ENCODE data around the gene CDH15.

The CDH15 gene

GRCh38 chr16:89169778-89170177 is 1.8 kb upstream of the CDH15 start:
- peaks cover 39% of the 10 kb centered on the region for H3K27me3 ChIP-seq (replicated peaks; ENCODE audit: control insufficient read depth, insufficient read depth, low read length)
- H3K9ac ChIP-seq (ENCODE audit: low read length) = no peak overlapping the region
- H3K36me3 ChIP-seq (ENCODE audit: control insufficient read depth, insufficient read depth, low read length, severe bottlenecking) = no peaks in the 10 kb centered on the region
- no peaks in the 10 kb centered on the region for H3K9me3 ChIP-seq (ENCODE audit: control insufficient read depth, low read length)
- DNase-seq (ENCODE audit: low read depth) = no peak
- no peak overlapping the region for H3K4me3 ChIP-seq (ENCODE audit: low read length)
- H3K4me1 ChIP-seq (ENCODE audit: control insufficient read depth, insufficient read depth, low read length) = peaks cover 15% of the 10 kb centered on the region

DNA sequence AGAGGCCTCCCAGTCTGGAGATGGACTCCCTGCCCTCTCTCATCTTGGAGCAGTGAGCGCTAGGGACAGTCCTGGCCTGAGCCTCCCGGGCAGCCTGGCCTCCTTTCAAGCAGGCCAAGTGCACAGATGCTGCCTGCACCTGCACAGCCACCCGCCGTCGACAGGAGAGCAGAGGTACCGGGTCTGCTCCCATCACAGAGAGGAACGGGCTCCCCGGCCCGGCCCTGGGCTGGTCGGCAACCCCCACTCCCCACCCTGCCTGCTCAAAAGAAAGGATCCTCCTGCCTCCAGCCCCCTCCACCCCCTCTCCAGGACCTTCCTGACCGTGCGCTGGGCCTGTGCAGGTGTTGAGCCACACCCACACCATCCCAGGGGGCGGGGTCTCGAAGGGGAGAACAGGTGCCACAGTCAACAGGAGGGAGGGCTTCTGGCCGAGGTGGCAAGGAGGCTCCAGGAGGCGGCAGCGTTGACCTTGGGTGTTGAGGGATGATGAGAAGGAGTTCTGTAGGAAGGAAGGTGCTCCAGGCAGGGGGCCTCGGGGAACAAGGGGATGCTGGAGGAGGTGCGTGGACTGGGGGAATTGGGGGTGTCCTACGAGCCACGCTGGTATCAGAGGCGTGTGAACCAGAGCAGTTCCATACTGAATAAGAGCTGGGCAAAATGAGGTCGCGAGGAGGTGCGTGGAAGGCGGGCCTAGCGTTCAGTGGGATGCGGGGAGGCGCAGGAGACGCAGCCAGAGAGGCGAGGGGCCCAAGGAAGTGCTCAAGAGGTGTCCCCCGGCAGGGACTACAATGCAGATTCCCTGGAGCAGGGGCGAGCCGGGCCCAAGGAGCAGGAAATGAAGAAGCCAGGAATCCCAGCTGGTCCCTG is 967 bp upstream of the CDH15 start:
- DNase-seq (ENCODE audit: low read depth) = no peak
- Histone ChIP-seq H3K9ac (ENCODE audit: low read length) (no peak overlapping the region), H3K27me3 (replicated peaks; ENCODE audit: control insufficient read depth, insufficient read depth, low read length) (peaks cover 39% of the 10 kb centered on the region), H3K4me3 (ENCODE audit: low read length) (no peak overlapping the region), H3K4me1 (ENCODE audit: control insufficient read depth, insufficient read depth, low read length) (peaks cover 15% of the 10 kb centered on the region), H3K9me3 (ENCODE audit: control insufficient read depth, low read length) (no peaks in the 10 kb centered on the region), H3K36me3 (ENCODE audit: control insufficient read depth, insufficient read depth, low read length, severe bottlenecking) (no peaks in the 10 kb centered on the region)

- Histone ChIP-seq H3K27me3 (replicated peaks; ENCODE audit: control insufficient read depth, insufficient read depth, low read length) (peaks cover 45% of the 10 kb centered on the region), H3K9ac (ENCODE audit: low read length) (no peak overlapping the region), H3K9me3 (ENCODE audit: control insufficient read depth, low read length) (no peaks in the 10 kb centered on the region), H3K4me1 (ENCODE audit: control insufficient read depth, insufficient read depth, low read length) (peaks cover 9% of the 10 kb centered on the region), H3K4me3 (ENCODE audit: low read length) (no peak overlapping the region), H3K36me3 (ENCODE audit: control insufficient read depth, insufficient read depth, low read length, severe bottlenecking) (no peaks in the 10 kb centered on the region)
- no peak for DNase-seq (ENCODE audit: low read depth)
Measured at GRCh38 chr16:89172171-89172527, 601 bp downstream of the CDH15 start.

- H3K4me1 ChIP-seq (ENCODE audit: control insufficient read depth, insufficient read depth, low read length) = peaks cover 7% of the 10 kb centered on the region
- no peaks in the 10 kb centered on the region for H3K9me3 ChIP-seq (ENCODE audit: control insufficient read depth, low read length)
- H3K4me3 ChIP-seq (ENCODE audit: low read length) = no peak overlapping the region
- no peak overlapping the region for H3K9ac ChIP-seq (ENCODE audit: low read length)
- H3K36me3 ChIP-seq (ENCODE audit: control insufficient read depth, insufficient read depth, low read length, severe bottlenecking) = no peaks in the 10 kb centered on the region
- peaks cover 50% of the 10 kb centered on the region for H3K27me3 ChIP-seq (replicated peaks; ENCODE audit: control insufficient read depth, insufficient read depth, low read length)
- peak; percentile 19 for DNase-seq (ENCODE audit: low read depth)
Measured at GRCh38 chr16:89172528-89173173, 1.1 kb downstream of the CDH15 start.

DNA sequence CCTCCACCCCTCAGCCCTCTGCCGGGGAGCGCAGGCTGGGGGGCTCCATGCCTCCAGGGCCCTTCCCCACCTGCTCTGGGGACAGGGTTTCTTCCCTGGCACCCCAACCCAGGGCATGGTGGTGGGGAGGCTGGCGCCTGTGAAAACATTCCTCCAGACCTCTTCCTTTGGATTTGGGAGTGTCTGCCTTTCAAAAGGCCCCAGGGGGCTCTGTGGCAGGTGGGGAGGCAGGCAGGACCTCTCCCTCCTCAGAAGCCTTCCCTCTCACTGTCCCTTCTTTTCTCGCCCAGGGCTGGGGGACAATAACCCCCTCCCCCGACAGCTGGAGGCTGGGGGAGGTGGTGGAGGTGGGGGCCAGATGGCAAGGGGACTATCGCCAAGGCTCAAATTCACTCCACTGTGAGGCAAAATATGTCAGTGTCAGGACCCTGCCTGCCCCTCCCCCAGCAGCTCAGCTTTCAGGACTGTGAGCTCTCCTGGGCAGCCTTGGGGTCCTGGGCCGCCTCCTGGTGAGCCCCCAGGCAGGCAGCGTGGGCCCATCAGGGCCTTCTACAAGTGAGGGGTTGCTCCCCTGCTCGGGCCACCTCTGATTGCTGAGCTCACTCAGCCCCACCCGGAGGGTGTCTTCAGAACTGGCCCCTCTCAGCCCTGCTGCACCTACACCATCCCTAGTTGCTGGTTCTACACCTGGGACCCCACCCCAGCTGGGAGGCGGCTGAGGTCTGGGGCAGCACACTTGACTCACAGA is 1.8 kb downstream of the CDH15 start:
- Histone ChIP-seq H3K4me1 (ENCODE audit: control insufficient read depth, insufficient read depth, low read length) (peaks cover 7% of the 10 kb centered on the region), H3K9me3 (ENCODE audit: control insufficient read depth, low read length) (no peaks in the 10 kb centered on the region), H3K27me3 (replicated peaks; ENCODE audit: control insufficient read depth, insufficient read depth, low read length) (peaks cover 52% of the 10 kb centered on the region), H3K4me3 (ENCODE audit: low read length) (no peak overlapping the region), H3K36me3 (ENCODE audit: control insufficient read depth, insufficient read depth, low read length, severe bottlenecking) (no peaks in the 10 kb centered on the region), H3K9ac (ENCODE audit: low read length) (no peak overlapping the region)
- no peak for DNase-seq (ENCODE audit: low read depth)

- peaks cover 7% of the 10 kb centered on the region for H3K4me1 ChIP-seq (ENCODE audit: control insufficient read depth, insufficient read depth, low read length)
- no peaks in the 10 kb centered on the region for H3K36me3 ChIP-seq (ENCODE audit: control insufficient read depth, insufficient read depth, low read length, severe bottlenecking)
- no peak overlapping the region for H3K9ac ChIP-seq (ENCODE audit: low read length)
- peaks cover 44% of the 10 kb centered on the region for H3K27me3 ChIP-seq (replicated peaks; ENCODE audit: control insufficient read depth, insufficient read depth, low read length)
- no peaks in the 10 kb centered on the region for H3K9me3 ChIP-seq (ENCODE audit: control insufficient read depth, low read length)
- DNase-seq (ENCODE audit: low read depth) = no peak
- no peak overlapping the region for H3K4me3 ChIP-seq (ENCODE audit: low read length)
Measured at GRCh38 chr16:89174055-89174827, 2.7 kb downstream of the CDH15 start.

DNA sequence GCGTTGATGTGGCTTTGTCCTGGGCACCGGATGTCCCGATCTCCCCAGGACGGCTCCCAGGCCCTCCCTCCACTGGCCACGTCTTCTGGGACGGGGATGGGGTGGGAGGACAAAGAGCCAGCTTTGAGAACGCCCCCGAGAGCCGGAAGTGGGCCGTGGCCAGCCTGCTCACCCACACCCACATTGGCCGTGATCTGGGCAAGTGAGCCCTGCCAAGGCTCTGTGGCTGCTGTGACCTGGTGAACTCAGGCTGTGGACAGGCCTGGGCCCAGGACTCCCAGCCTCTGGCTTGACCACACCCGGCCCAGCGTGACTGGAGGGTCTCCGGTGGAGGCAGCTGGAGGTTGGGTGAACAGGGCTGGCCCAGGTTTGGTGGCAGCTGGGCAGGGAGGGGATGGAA is 3.3 kb downstream of the CDH15 start:
- DNase-seq (ENCODE audit: low read depth) = no peak
- H3K4me3 ChIP-seq (ENCODE audit: low read length) = no peak overlapping the region
- H3K4me1 ChIP-seq (ENCODE audit: control insufficient read depth, insufficient read depth, low read length) = peaks cover 7% of the 10 kb centered on the region
- no peaks in the 10 kb centered on the region for H3K9me3 ChIP-seq (ENCODE audit: control insufficient read depth, low read length)
- no peak overlapping the region for H3K9ac ChIP-seq (ENCODE audit: low read length)
- H3K36me3 ChIP-seq (ENCODE audit: control insufficient read depth, insufficient read depth, low read length, severe bottlenecking) = no peaks in the 10 kb centered on the region
- peaks cover 40% of the 10 kb centered on the region for H3K27me3 ChIP-seq (replicated peaks; ENCODE audit: control insufficient read depth, insufficient read depth, low read length)

- Histone ChIP-seq H3K9ac (ENCODE audit: low read length) (no peak overlapping the region), H3K27me3 (replicated peaks; ENCODE audit: control insufficient read depth, insufficient read depth, low read length) (peaks cover 36% of the 10 kb centered on the region), H3K36me3 (ENCODE audit: control insufficient read depth, insufficient read depth, low read length, severe bottlenecking) (no peaks in the 10 kb centered on the region), H3K4me3 (ENCODE audit: low read length) (no peak overlapping the region), H3K9me3 (ENCODE audit: control insufficient read depth, low read length) (no peaks in the 10 kb centered on the region), H3K4me1 (ENCODE audit: control insufficient read depth, insufficient read depth, low read length) (peaks cover 7% of the 10 kb centered on the region)
- DNase-seq (ENCODE audit: low read depth) = no peak
Measured at GRCh38 chr16:89175280-89176146, 4.0 kb downstream of the CDH15 start.

GRCh38 chr16:89176147-89176690 is 4.7 kb downstream of the CDH15 start:
- H3K4me1 ChIP-seq (ENCODE audit: control insufficient read depth, insufficient read depth, low read length) = peaks cover 7% of the 10 kb centered on the region
- no peak overlapping the region for H3K9ac ChIP-seq (ENCODE audit: low read length)
- H3K27me3 ChIP-seq (replicated peaks; ENCODE audit: control insufficient read depth, insufficient read depth, low read length) = peaks cover 31% of the 10 kb centered on the region
- no peak for DNase-seq (ENCODE audit: low read depth)
- no peaks in the 10 kb centered on the region for H3K36me3 ChIP-seq (ENCODE audit: control insufficient read depth, insufficient read depth, low read length, severe bottlenecking)
- no peaks in the 10 kb centered on the region for H3K9me3 ChIP-seq (ENCODE audit: control insufficient read depth, low read length)
- no peak overlapping the region for H3K4me3 ChIP-seq (ENCODE audit: low read length)

DNA sequence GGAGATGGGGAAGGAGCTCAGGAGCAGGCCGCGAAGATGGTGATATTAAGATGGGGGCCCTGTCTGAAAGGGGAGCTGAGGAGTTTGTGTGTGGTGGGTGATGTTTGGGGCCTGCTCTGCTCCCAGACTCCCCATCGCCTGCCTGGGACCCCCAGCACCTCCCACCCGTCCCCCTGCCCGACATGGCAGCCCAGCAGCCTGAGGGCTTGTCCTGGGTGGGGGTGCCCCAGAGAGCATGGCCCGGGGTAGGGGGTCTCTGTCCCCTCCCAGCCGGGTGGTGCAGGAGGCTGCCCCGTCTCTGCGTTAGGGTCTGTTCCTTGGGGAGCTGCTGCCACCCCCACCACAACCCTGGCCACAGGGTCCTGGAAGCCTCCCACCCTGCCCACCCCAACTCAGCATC is 5.2 kb downstream of the CDH15 start:
- H3K9me3 ChIP-seq (ENCODE audit: control insufficient read depth, low read length) = no peaks in the 10 kb centered on the region
- peaks cover 7% of the 10 kb centered on the region for H3K4me1 ChIP-seq (ENCODE audit: control insufficient read depth, insufficient read depth, low read length)
- peaks cover 31% of the 10 kb centered on the region for H3K27me3 ChIP-seq (replicated peaks; ENCODE audit: control insufficient read depth, insufficient read depth, low read length)
- DNase-seq (ENCODE audit: low read depth) = no peak
- no peaks in the 10 kb centered on the region for H3K36me3 ChIP-seq (ENCODE audit: control insufficient read depth, insufficient read depth, low read length, severe bottlenecking)
- H3K4me3 ChIP-seq (ENCODE audit: low read length) = no peak overlapping the region
- no peak overlapping the region for H3K9ac ChIP-seq (ENCODE audit: low read length)
